HepG2 (cell line): ENCODE data around the gene NPC2. TPM values are rescaled to one million over a fixed set of nuclear protein-coding genes. Genes with fewer than 3 reads are reported as not detected.
A peak's percentile ranks its signal among the peaks of the same experiment; 100 is the strongest.

Source experiments
- ATAC-seq: fragments of 200-7000 bp; cut with Tn5 transposase; 3 replicates; pipeline ENCODE4 v1.9.1; 2020; ENCODE audit warnings: mild to moderate bottlenecking, moderate library complexity
- BruUV-seq: library from RNA; stranded (reverse); fragments of 400-500 nt; replicated peaks from 2 replicates; lab custom pipeline; 2021; lab: Mats Ljungman, UMichigan
- CTCF ChIA-PET: fragments of 300-600 bp; formaldehyde crosslinking; extraction: SDS; loops from one replicate; lab custom pipeline; 2021; ENCODE audit warnings: low total read pairs, inconsistent platforms, low intra/inter-chr PET ratio; lab: Yijun Ruan, JAX
- POLR2A ChIA-PET: fragments of 350-600 bp; sonication (Branson Sonifier 250); formaldehyde crosslinking; loops from one replicate; lab custom pipeline; 2020; ENCODE audit warnings: antibody characterized with exemption, inconsistent platforms; lab: Yijun Ruan, JAX
- DNase-seq: peaks from one replicate; pipeline ENCODE4 v3.0.0-alpha.2; 2015; ENCODE audit warnings: low spot score
- FAIRE-seq: peaks from 3 replicates; lab custom pipeline; 2011; peaks lifted over from hg19 to GRCh38; lab: Jason Lieb, UNC
- H2AFZ ChIP-seq: one replicate; pipeline ENCODE4 v1.6.1; 2011; ENCODE audit warnings: low read length, inconsistent platforms
- H3K27ac ChIP-seq: fragments of 300-600 bp; 3 replicates; pipeline ENCODE4 v1.8.0; 2011; ENCODE audit warnings: mixed run types, mild to moderate bottlenecking, mixed read lengths, low read length, inconsistent platforms; ENCODE audit not compliant: insufficient read depth; ENCODE audit errors: extremely low read length
- H3K27me3 ChIP-seq, 2 experiments: fragments of 200-600 bp in 1 of 2; 2 replicates in 1 of 2; 3 replicates in 1 of 2; pipeline versions ENCODE4 v1.6.0 to v1.8.0; 2011; ENCODE audit warnings: low read length in 2 of 2, mild to moderate bottlenecking in 2 of 2, moderate library complexity in 2 of 2, inconsistent platforms in 1 of 2; ENCODE audit not compliant: insufficient read depth in 2 of 2, control insufficient read depth in 1 of 2
- H3K36me3 ChIP-seq, 2 experiments: fragments of 200-600 bp in 1 of 2; replicated peaks in 1 of 2; 2 replicates in 1 of 2; 3 replicates in 1 of 2; pipeline versions ENCODE4 v1.5.1 to v1.8.0; 2011; ENCODE audit warnings: low read length in 2 of 2, inconsistent platforms in 1 of 2; ENCODE audit not compliant: insufficient read depth in 2 of 2, control insufficient read depth in 1 of 2
- H3K4me1 ChIP-seq: 2 replicates; pipeline ENCODE4 v1.5.1; 2012; ENCODE audit warnings: low read length, inconsistent platforms; ENCODE audit not compliant: insufficient read depth
- H3K4me2 ChIP-seq: 2 replicates; pipeline ENCODE4 v1.6.0; 2011; ENCODE audit warnings: low read depth, low read length, inconsistent platforms
- H3K4me3 ChIP-seq, 3 experiments: fragments of 200-600 bp in 1 of 3; sonication (generic), shearing (Covaris generic) in 1 of 3; replicated peaks in 1 of 3; 2 replicates each; pipeline ENCODE4 v1.5.1; 2011 to 2016; ENCODE audit warnings: low read length in 3 of 3, inconsistent platforms in 2 of 3, low read depth in 2 of 3, mild to moderate bottlenecking in 2 of 3, control low read depth in 1 of 3, mixed read lengths in 1 of 3; ENCODE audit not compliant: insufficient read depth in 1 of 3
- H3K79me2 ChIP-seq: one replicate; pipeline ENCODE4 v1.6.1; 2011; ENCODE audit warnings: low read length, inconsistent platforms; ENCODE audit not compliant: insufficient read depth
- H3K9ac ChIP-seq: 2 replicates; pipeline ENCODE4 v1.6.0; 2011; ENCODE audit warnings: mild to moderate bottlenecking, low read depth, low read length, inconsistent platforms; ENCODE audit not compliant: insufficient read depth
- H3K9me3 ChIP-seq: 2 replicates; pipeline ENCODE4 v1.5.1; 2012; ENCODE audit warnings: mild to moderate bottlenecking, low read length
- H4K20me1 ChIP-seq: 2 replicates; pipeline ENCODE4 v1.6.0; 2011; ENCODE audit warnings: inconsistent platforms, mild to moderate bottlenecking, low read length, moderate library complexity; ENCODE audit not compliant: insufficient read depth
- GPN1 ChIP-seq: sonication (generic); formaldehyde crosslinking; IDR thresholded peaks from 2 replicates; pipeline ENCODE4 v1.5.1; 2020; ENCODE audit warnings: missing genetic modification reagents, borderline replicate concordance
- IRF2 ChIP-seq: IDR thresholded peaks from 2 replicates; pipeline ENCODE4 v1.6.1; 2018; ENCODE audit warnings: missing genetic modification reagents, missing compliant biosample characterization
- RFX1 ChIP-seq: fragments of 450-650 bp; IDR thresholded peaks from 2 replicates; pipeline ENCODE4 v1.6.1; 2017
- SALL1 ChIP-seq: sonication (generic); formaldehyde crosslinking; IDR thresholded peaks from 2 replicates; pipeline ENCODE4 v1.8.0; 2022; ENCODE audit warnings: mild to moderate bottlenecking, missing genetic modification reagents
- TARDBP ChIP-seq: sonication (generic); formaldehyde crosslinking; IDR thresholded peaks from 2 replicates; pipeline ENCODE4 v1.8.0; 2022; ENCODE audit warnings: mild to moderate bottlenecking, missing genetic modification reagents
- ZNF619 ChIP-seq: sonication (generic); formaldehyde crosslinking; IDR thresholded peaks from 2 replicates; pipeline ENCODE4 v1.4.0; 2020; ENCODE audit warnings: mild to moderate bottlenecking, missing genetic modification reagents
- ZNF790 ChIP-seq: sonication (generic); formaldehyde crosslinking; IDR thresholded peaks from 2 replicates; pipeline ENCODE4 v1.8.0; 2022; ENCODE audit warnings: missing genetic modification reagents, mild to moderate bottlenecking, borderline replicate concordance
- WGBS: methylation state at CpG from one replicate; pipeline ENCODE4 v1.1.6; 2017; ENCODE audit warnings: low lambda C conversion rate; 5-methylcytosine and 5-hydroxymethylcytosine counted together
- in situ Hi-C: cut with HindIII; loops from 2 replicates; pipeline ENCODE4 v1.10.0; 2017; ENCODE audit warnings: low pct_unique_long_range_greater_than_20kb; ENCODE audit not compliant: extremely low pct_ligation_motif_present
- intact Hi-C: fragments of 100-400 bp; cut with micrococcal nuclease; formaldehyde crosslinking; loops from one replicate; pipeline ENCODE4 v1.10.0; 2022; ENCODE audit not compliant: unreplicated experiment
- polyA plus RNA-seq, 8 experiments: library from polyadenylated mRNA; depleted of rRNA in 3 of 8; stranded (reverse) in 7 of 8; unstranded in 1 of 8; fragments of >200 nt; fragmentation: Illumina TruSeq in 4 of 8; extraction: Trizol in 4 of 8; gene quantifications; 2 replicates each; pipeline versions ENCODE4 v1.2.1 to v1.2.3, GENCODE V29; 2011 to 2016; ENCODE audit warnings: low read depth in 4 of 8, missing spikeins in 1 of 8, mixed read lengths in 1 of 8; ENCODE audit not compliant: insufficient read depth in 1 of 8
- total RNA-seq, 5 experiments: library from RNA; depleted of rRNA; stranded (reverse); fragments of >200 nt; fragmentation: Illumina TruSeq; extraction: Trizol; gene quantifications; 2 replicates each; pipeline ENCODE4 v1.2.3, GENCODE V29; 2016; ENCODE audit warnings: low read depth in 1 of 5
- TF ChIP-seq, protein P1 (sequence below): sonication (generic); formaldehyde crosslinking; IDR thresholded peaks from 2 replicates; pipeline ENCODE4 v1.4.0; 2020; ENCODE audit warnings: missing genetic modification reagents, low read depth, mild to moderate bottlenecking, borderline replicate concordance
- TF ChIP-seq, protein P2 (sequence below): IDR thresholded peaks from 2 replicates; pipeline ENCODE4 v1.6.1; 2016; ENCODE audit warnings: low read depth, borderline replicate concordance
- TF ChIP-seq, protein P3 (sequence below): sonication (generic); formaldehyde crosslinking; IDR thresholded peaks from 2 replicates; pipeline ENCODE4 v1.4.0; 2020; ENCODE audit warnings: missing genetic modification reagents
- TF ChIP-seq, protein P4 (sequence below): IDR thresholded peaks from 2 replicates; pipeline ENCODE4 v1.6.1; 2016; ENCODE audit warnings: missing compliant biosample characterization, missing genetic modification reagents, borderline replicate concordance
- TF ChIP-seq, protein P5 (sequence below): sonication (generic); formaldehyde crosslinking; IDR thresholded peaks from 2 replicates; pipeline ENCODE4 v1.4.0; 2020; ENCODE audit warnings: missing genetic modification reagents; ENCODE audit errors: not compliant biosample characterization

NPC2 gene
- total and polyA plus RNA-seq, 2 of the 13 experiments (the other 11 are each of a cell fraction or from before 2014, with no cell fraction given), result 132 to 164 TPM

- Histone ChIP-seq H3K4me2 (no peak overlapping the region), H3K9me3 (no peaks in the 10 kb centered on the region), H2AFZ (no peak overlapping the region), H3K4me3 (no peak overlapping the region), H3K79me2 (no peaks in the 10 kb centered on the region), H4K20me1 (no peaks in the 10 kb centered on the region), H3K36me3 (peaks cover 14 to 60% of the 10 kb centered on the region in 2 experiments), H3K27me3 (no peaks in the 10 kb centered on the region), H3K9ac (no peak overlapping the region), H3K4me1 (no peaks in the 10 kb centered on the region), H3K27ac (no peak overlapping the region)
- ATAC-seq (no peak), DNase-seq (no peak), FAIRE-seq (no peak)
- intact Hi-C loops, result no loop called here
- ChIA-PET POLR2A (no interaction called here), CTCF (no interaction called here)
- in situ Hi-C loops, result loop anchor here (5.0 kb wide), 1 partner anchor 114 kb away; no protein-coding TSS in a partner anchor
- BruUV-seq, result no TSS peak
- 97% methylated on average over 3 of the region's 3 CpGs for whole genome bisulfite sequencing
- TF ChIP-seq, protein P1, sequence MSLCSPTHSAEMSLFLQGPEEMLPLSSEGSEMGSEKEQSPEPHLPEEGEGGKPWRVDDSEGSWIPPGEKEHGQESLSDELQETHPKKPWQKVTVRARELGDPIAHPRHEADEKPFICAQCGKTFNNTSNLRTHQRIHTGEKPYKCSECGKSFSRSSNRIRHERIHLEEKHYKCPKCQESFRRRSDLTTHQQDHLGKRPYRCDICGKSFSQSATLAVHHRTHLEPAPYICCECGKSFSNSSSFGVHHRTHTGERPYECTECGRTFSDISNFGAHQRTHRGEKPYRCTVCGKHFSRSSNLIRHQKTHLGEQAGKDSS, result no peak
- TF ChIP-seq RFX1, result peak; percentile 46
These were observed 16.5 kb downstream of the NPC2 start for GRCh38 chr14:74476607-74477006.

DNA sequence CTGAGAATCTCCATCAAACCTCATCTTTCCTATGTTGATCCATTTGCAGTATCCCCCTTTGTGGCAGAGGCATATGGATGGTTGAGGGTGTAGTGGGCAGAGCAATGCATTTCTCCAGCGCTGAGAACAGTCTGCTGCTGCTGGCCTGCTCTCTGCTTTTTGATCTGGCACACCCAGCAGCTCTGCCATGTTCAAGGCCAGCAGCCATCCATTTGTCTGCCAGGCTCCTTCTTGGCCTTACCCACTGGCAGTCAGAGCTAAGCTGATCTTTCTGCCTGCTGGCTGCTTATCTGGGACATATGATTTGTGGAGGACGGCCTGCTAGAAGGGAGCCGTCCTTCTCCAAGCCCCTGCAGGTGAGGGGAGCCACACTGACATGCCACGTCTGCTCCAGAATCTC is 17.0 kb downstream of the NPC2 start:
- Histone ChIP-seq H3K9me3 (no peaks in the 10 kb centered on the region), H3K36me3 (peaks cover 12 to 56% of the 10 kb centered on the region in 2 experiments), H3K4me2 (no peak overlapping the region), H4K20me1 (no peaks in the 10 kb centered on the region), H3K9ac (no peak overlapping the region), H3K27ac (no peak overlapping the region), H2AFZ (no peak overlapping the region), H3K4me1 (no peaks in the 10 kb centered on the region), H3K27me3 (no peaks in the 10 kb centered on the region), H3K79me2 (no peaks in the 10 kb centered on the region)
- in situ Hi-C loops, result loop anchor here (5.0 kb wide), 1 partner anchor 114 kb away; no protein-coding TSS in a partner anchor
- ChIA-PET CTCF (no interaction called here), POLR2A (no interaction called here)
- FAIRE-seq (no peak), ATAC-seq (no peak)
- 90% methylated on average over 2 of the region's 4 CpGs for WGBS
- no TSS peak for BruUV-seq
- intact Hi-C loops, result no loop called here
- TF ChIP-seq, protein P2, sequence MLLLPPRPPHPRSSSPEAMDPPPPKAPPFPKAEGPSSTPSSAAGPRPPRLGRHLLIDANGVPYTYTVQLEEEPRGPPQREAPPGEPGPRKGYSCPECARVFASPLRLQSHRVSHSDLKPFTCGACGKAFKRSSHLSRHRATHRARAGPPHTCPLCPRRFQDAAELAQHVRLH (CRISPR knock-in tag), result no peak
- TF ChIP-seq, protein P3, sequence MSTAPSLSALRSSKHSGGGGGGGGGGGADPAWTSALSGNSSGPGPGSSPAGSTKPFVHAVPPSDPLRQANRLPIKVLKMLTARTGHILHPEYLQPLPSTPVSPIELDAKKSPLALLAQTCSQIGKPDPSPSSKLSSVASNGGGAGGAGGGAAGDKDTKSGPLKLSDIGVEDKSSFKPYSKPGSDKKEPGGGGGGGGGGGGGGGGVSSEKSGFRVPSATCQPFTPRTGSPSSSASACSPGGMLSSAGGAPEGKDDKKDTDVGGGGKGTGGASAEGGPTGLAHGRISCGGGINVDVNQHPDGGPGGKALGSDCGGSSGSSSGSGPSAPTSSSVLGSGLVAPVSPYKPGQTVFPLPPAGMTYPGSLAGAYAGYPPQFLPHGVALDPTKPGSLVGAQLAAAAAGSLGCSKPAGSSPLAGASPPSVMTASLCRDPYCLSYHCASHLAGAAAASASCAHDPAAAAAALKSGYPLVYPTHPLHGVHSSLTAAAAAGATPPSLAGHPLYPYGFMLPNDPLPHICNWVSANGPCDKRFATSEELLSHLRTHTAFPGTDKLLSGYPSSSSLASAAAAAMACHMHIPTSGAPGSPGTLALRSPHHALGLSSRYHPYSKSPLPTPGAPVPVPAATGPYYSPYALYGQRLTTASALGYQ, result no peak
- TF ChIP-seq GPN1 (CRISPR knock-in tag), result no peak
- no peak for TF ChIP-seq IRF2 (CRISPR knock-in tag)
- no peak for TF ChIP-seq ZNF790 (CRISPR knock-in tag)
- no peak for TF ChIP-seq TARDBP (CRISPR knock-in tag)
- TF ChIP-seq, protein P4, sequence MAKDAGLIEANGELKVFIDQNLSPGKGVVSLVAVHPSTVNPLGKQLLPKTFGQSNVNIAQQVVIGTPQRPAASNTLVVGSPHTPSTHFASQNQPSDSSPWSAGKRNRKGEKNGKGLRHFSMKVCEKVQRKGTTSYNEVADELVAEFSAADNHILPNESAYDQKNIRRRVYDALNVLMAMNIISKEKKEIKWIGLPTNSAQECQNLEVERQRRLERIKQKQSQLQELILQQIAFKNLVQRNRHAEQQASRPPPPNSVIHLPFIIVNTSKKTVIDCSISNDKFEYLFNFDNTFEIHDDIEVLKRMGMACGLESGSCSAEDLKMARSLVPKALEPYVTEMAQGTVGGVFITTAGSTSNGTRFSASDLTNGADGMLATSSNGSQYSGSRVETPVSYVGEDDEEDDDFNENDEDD (CRISPR knock-in tag), result no peak
- no peak for TF ChIP-seq SALL1
- TF ChIP-seq, protein P5, sequence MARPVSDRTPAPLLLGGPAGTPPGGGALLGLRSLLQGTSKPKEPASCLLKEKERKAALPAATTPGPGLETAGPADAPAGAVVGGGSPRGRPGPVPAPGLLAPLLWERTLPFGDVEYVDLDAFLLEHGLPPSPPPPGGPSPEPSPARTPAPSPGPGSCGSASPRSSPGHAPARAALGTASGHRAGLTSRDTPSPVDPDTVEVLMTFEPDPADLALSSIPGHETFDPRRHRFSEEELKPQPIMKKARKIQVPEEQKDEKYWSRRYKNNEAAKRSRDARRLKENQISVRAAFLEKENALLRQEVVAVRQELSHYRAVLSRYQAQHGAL (CRISPR knock-in tag), result no peak
- TF ChIP-seq ZNF619, result no peak
- TF ChIP-seq, all 625 proteins: peak for 0
- DNase-seq, result no peak
- no peak overlapping the region for H3K4me3 ChIP-seq
